Epithelial cell of proximal tubule (primary cell): ENCODE measurements around the gene FAM163B. TPM values are rescaled to one million over a fixed set of nuclear protein-coding genes. Genes with fewer than 3 reads are reported as not detected.

Source experiments
- DNase-seq: peaks from one replicate; pipeline ENCODE4 v3.0.0-alpha.2; 2011; ENCODE audit warnings: low read depth
- H3K4me3 ChIP-seq: 2 replicates; pipeline ENCODE4 v1.5.1; 2011; ENCODE audit warnings: low read depth, mild to moderate bottlenecking, low read length
- CTCF ChIP-seq: conservative IDR thresholded peaks from 2 replicates; pipeline ENCODE4 v1.5.1; 2012; ENCODE audit warnings: low read depth, mild to moderate bottlenecking, low read length
- total RNA-seq: library from RNA; depleted of rRNA; stranded (reverse); fragments of >200 nt; gene quantifications from 2 replicates; pipeline ENCODE4 v1.2.3, GENCODE V29; 2015

Gene FAM163B
- total RNA-seq, 1 donor from 2014 or later, result not detected

- H3K4me3 ChIP-seq, result no peak overlapping the region
- TF ChIP-seq CTCF, result no peak
- no peak for DNase-seq
Observed at GRCh38 chr9:133554729-133555128, 54.5 kb downstream of the FAM163B start.

GRCh38 chr9:133553973-133554713, 55.0 kb downstream of the FAM163B start:
- no peak for DNase-seq
- TF ChIP-seq CTCF, result no peak
- H3K4me3 ChIP-seq, result no peak overlapping the region

DNA sequence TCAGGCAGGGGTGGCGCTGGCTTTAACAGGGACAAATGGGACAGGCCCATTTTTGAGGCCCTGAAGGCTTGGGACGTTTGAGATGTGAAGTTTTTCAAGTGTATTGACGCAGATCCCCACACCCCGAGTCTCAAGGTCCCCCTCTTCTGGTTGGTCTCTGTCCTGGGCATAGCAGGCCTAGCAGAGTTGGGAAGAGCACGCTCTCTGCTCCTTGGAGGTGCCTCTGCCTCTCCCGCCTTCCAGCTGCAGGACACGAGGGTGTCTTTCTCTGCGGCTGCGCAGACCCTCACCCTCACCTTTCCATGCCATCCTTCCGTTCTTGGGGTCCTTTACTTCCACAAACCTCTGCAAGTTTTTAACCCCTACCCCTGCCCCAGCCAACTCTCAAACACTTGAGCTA, 56.1 kb downstream of the FAM163B start:
- no peak for DNase-seq
- H3K4me3 ChIP-seq, result no peak overlapping the region
- TF ChIP-seq CTCF, result no peak

DNA sequence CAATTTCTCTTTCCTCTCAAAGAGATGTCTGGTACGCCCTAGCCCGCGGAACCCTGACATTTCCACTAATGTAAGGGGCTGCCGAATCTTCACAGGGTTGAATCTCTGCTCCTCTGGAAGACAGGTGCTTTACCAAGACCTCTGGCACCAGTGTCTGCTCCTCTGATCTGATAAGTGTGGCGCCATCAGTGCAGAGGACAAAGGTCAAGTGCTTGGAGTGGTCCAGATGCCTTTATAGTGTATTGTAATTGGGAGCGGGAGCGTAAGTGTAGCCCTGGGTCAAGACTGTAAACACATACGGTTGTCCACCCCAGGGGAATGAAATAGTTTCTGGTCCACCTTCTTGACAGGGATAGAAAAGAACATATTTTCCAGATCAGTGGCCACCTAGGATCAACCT, 57.0 kb downstream of the FAM163B start:
- DNase-seq, result no peak
- H3K4me3 ChIP-seq, result no peak overlapping the region
- no peak for TF ChIP-seq CTCF

DNA sequence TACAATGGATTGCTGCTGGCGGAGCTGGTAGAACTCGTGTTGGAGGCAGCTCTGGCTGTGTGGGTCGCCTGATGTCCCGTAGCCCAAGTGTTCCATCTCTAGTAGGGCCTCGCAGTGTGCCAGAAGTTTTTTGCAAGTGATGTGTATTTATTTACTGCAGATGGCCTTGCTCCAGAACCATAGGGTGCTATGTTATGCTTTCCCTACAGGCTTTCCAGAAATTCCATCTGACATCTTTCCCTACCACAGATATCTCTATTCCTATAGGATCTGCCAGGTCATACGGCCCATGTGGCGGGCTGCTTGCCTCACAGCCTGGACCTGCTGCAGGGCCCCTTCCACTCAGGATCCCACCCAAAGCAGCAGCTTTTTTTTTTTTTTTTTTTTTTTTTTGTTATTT, 57.7 kb downstream of the FAM163B start:
- H3K4me3 ChIP-seq, result no peak overlapping the region
- TF ChIP-seq CTCF, result no peak
- no peak for DNase-seq

GRCh38 chr9:133547116-133547515, 62.1 kb downstream of the FAM163B start:
- no peak for DNase-seq
- no peak overlapping the region for H3K4me3 ChIP-seq

More at GRCh38 chr9:133547116-133547515, 62.1 kb downstream of the FAM163B start:
- TF ChIP-seq CTCF, result no peak
